Measurements from ENCODE around the gene ZBTB7C.

ZBTB7C gene

DNA sequence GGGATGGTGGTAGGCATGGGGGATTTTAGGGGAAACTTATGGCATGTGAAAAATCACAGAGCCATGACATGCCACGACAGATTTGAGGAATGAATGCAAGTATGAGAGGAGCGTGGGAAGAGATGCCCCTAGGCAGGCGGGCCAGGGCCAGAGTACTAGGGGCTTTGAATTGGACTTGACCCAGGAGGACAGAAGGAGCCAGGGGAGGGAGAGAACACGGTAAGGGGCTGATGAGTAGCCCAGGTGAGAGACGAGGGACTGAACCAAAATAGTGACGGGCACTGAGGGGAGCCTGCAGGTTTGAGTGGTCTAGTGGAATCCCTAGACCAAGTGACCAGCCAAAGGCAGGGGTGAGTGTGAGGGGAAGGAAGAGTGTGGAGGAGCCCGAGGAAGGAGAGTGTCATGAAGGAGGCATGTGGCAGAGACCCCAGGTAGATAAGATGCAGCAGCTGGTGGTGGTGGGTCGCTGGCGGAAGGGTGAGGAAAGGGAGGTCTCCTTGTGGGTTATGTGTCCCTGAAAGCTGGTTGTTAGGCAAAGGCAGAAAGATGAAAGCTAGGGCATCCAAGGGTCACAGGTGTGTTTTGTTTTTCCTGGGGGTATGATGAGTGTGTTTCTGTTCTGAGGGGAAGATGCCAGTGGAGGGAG lies 48.7 kb downstream of the ZBTB7C start:
- no peak overlapping the region for H3K4me3 ChIP-seq (ENCODE audit: low read depth, low read length)
- H3K36me3 ChIP-seq (ENCODE audit: control insufficient read depth, insufficient read depth, low read length): no peaks in the 10 kb centered on the region
- TF ChIP-seq, protein P1, sequence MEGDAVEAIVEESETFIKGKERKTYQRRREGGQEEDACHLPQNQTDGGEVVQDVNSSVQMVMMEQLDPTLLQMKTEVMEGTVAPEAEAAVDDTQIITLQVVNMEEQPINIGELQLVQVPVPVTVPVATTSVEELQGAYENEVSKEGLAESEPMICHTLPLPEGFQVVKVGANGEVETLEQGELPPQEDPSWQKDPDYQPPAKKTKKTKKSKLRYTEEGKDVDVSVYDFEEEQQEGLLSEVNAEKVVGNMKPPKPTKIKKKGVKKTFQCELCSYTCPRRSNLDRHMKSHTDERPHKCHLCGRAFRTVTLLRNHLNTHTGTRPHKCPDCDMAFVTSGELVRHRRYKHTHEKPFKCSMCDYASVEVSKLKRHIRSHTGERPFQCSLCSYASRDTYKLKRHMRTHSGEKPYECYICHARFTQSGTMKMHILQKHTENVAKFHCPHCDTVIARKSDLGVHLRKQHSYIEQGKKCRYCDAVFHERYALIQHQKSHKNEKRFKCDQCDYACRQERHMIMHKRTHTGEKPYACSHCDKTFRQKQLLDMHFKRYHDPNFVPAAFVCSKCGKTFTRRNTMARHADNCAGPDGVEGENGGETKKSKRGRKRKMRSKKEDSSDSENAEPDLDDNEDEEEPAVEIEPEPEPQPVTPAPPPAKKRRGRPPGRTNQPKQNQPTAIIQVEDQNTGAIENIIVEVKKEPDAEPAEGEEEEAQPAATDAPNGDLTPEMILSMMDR (IDR thresholded peaks at IDR 0.05): no peak
- H2AFZ ChIP-seq: no peak overlapping the region
- H3K27me3 ChIP-seq (ENCODE audit: control insufficient read depth, insufficient read depth, low read length): no peaks in the 10 kb centered on the region
- H3K79me2 ChIP-seq: no peaks in the 10 kb centered on the region
- no peaks in the 10 kb centered on the region for H3K4me1 ChIP-seq
- H3K9me3 ChIP-seq (ENCODE audit: control insufficient read depth, low read length): no peaks in the 10 kb centered on the region
- H3K4me2 ChIP-seq (ENCODE audit: low read length): no peak overlapping the region
- H3K27ac ChIP-seq: no peak overlapping the region
- H3K9ac ChIP-seq: no peak overlapping the region

- Histone ChIP-seq H3K4me2 (ENCODE audit: low read length) (no peak overlapping the region), H3K9ac (no peak overlapping the region)
These were observed 49.6 kb downstream of the ZBTB7C start for GRCh38 chr18:48359626-48360025.

DNA sequence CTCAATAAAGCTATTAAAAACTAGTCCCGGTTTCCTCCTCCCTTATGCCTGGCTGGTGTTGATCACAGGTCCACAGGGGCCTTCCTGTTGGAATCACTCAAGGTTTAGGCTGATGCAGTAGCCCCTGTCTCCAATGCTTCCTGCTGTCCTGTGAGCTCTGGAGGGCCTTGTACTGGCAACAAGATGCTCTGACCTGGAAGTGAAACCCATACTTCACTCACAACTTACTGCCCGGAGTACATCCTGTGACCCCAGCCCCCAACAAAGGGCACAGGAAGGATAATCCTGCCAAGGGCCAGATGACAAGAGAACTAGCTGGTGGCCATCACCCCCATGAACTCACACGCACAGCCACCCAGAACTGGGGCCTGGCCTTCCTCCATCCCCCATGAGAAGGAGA lies 50.3 kb downstream of the ZBTB7C start:
- no peaks in the 10 kb centered on the region for H3K27me3 ChIP-seq (ENCODE audit: control insufficient read depth, insufficient read depth, low read length)
- H3K79me2 ChIP-seq: no peaks in the 10 kb centered on the region
- H3K9ac ChIP-seq: no peak overlapping the region
- no peaks in the 10 kb centered on the region for H3K9me3 ChIP-seq (ENCODE audit: control insufficient read depth, low read length)
- H3K4me3 ChIP-seq (ENCODE audit: low read depth, low read length): no peak overlapping the region
- no peak overlapping the region for H3K4me2 ChIP-seq (ENCODE audit: low read length)
- TF ChIP-seq, protein P1 (IDR thresholded peaks at IDR 0.05): no peak
- H3K4me1 ChIP-seq: no peaks in the 10 kb centered on the region
- H3K27ac ChIP-seq: no peak overlapping the region
- H2AFZ ChIP-seq: no peak overlapping the region
- no peaks in the 10 kb centered on the region for H3K36me3 ChIP-seq (ENCODE audit: control insufficient read depth, insufficient read depth, low read length)

More at GRCh38 chr18:48359626-48360025, 49.6 kb downstream of the ZBTB7C start:
- no peak overlapping the region for H3K27ac ChIP-seq
- H3K9me3 ChIP-seq (ENCODE audit: control insufficient read depth, low read length): no peaks in the 10 kb centered on the region
- TF ChIP-seq, protein P1 (IDR thresholded peaks at IDR 0.05): no peak
- no peaks in the 10 kb centered on the region for H3K36me3 ChIP-seq (ENCODE audit: control insufficient read depth, insufficient read depth, low read length)
- H3K79me2 ChIP-seq: no peaks in the 10 kb centered on the region
- no peaks in the 10 kb centered on the region for H3K27me3 ChIP-seq (ENCODE audit: control insufficient read depth, insufficient read depth, low read length)
- H3K4me3 ChIP-seq (ENCODE audit: low read depth, low read length): no peak overlapping the region
- no peaks in the 10 kb centered on the region for H3K4me1 ChIP-seq
- H2AFZ ChIP-seq: no peak overlapping the region

DNA sequence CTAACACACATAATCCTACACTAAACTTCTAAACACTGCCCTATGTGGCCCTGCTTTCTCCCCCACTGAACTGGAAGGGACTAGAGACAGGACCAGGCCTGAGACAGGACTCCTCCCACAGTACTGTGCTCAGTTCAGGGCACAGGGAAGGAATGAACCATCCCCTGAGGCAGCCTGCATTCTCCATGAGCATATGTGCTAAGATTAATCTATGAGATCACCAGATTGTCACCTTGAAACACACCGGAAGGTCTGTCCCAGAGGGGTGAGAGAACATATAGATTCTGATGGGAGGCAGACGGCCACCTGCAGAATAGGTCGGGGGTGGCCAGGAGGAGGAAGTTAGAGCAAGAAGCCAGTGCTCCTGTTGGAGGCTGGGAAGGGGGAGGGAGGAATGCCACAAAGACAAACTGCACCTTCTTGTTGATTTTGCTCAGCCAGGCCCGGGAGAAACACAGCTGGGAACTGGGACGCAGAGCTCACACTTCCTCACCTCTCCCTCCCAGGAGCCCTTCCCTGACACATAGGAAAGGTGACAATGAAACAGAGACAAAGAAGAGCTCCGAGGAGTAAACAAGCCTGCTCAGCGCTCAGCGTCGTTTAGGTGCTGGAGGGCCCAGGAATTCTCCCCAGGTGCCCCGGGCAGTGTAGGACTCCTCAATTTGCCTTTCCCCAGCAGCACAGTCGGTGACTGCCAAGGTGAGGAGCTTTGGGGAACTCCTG lies 52.1 kb downstream of the ZBTB7C start:
- TF ChIP-seq, protein P1 (IDR thresholded peaks at IDR 0.05): no peak
- Histone ChIP-seq H3K4me1 (no peaks in the 10 kb centered on the region), H3K36me3 (ENCODE audit: control insufficient read depth, insufficient read depth, low read length) (no peaks in the 10 kb centered on the region), H3K27me3 (ENCODE audit: control insufficient read depth, insufficient read depth, low read length) (no peaks in the 10 kb centered on the region), H3K4me2 (ENCODE audit: low read length) (no peak overlapping the region), H3K4me3 (ENCODE audit: low read depth, low read length) (no peak overlapping the region), H3K27ac (no peak overlapping the region), H3K79me2 (no peaks in the 10 kb centered on the region), H2AFZ (no peak overlapping the region), H3K9ac (no peak overlapping the region), H3K9me3 (ENCODE audit: control insufficient read depth, low read length) (no peaks in the 10 kb centered on the region)
